Stimulated activated CD4-positive, alpha-beta T cell treated with anti-CD3 and anti-CD28 coated beads, Interleukin-2, amount 100 ng/mL, for 48 hours (primary cell): ENCODE data around the gene CDH6.
"Not testable (repeated sequence)": the region's sequence is repeated elsewhere in the genome, so short reads cannot be mapped to it uniquely, and the experiment has no call there.

ENCODE experiments used
- DNase-seq, 2 donors: peaks; one replicate each; pipeline ENCODE4 v3.0.0-alpha.2; 2020

Gene CDH6

GRCh38 chr5:31334061-31334860, 140.8 kb downstream of the CDH6 start:
- DNase-seq: no peak

- DNase-seq: no peak
Observed at GRCh38 chr5:31335456-31335855, 142.0 kb downstream of the CDH6 start.

GRCh38 chr5:31343946-31344345, 150.5 kb downstream of the CDH6 start:
- no peak for DNase-seq

GRCh38 chr5:31346896-31347551, 153.5 kb downstream of the CDH6 start:
- no peak for DNase-seq

- no peak for DNase-seq
Observed at GRCh38 chr5:31347552-31347905, 154.0 kb downstream of the CDH6 start.

- no peak for DNase-seq
Observed at GRCh38 chr5:31350395-31350794, 156.9 kb downstream of the CDH6 start.

- no peak for DNase-seq
Observed at GRCh38 chr5:31355337-31355736, 161.9 kb downstream of the CDH6 start.

- no peak for DNase-seq
Observed at GRCh38 chr5:31357038-31357437, 163.6 kb downstream of the CDH6 start.

GRCh38 chr5:31359839-31360238, 166.4 kb downstream of the CDH6 start:
- DNase-seq: no peak

- DNase-seq: no peak
Observed at GRCh38 chr5:31361234-31361633, 167.7 kb downstream of the CDH6 start.

GRCh38 chr5:31361704-31362528, 168.4 kb downstream of the CDH6 start:
- not testable (repeated sequence) for DNase-seq

- no peak for DNase-seq
Observed at GRCh38 chr5:31362529-31362900, 169.0 kb downstream of the CDH6 start.

- no peak for DNase-seq
Observed at GRCh38 chr5:31362931-31363568, 169.6 kb downstream of the CDH6 start.

- DNase-seq: no peak
Observed at GRCh38 chr5:31364881-31365636, 171.6 kb downstream of the CDH6 start.

- DNase-seq: no peak
Observed at GRCh38 chr5:31365776-31366175, 172.3 kb downstream of the CDH6 start.

GRCh38 chr5:31366941-31367340, 173.5 kb downstream of the CDH6 start:
- no peak for DNase-seq

GRCh38 chr5:31372124-31372523, 178.6 kb downstream of the CDH6 start:
- no peak for DNase-seq

GRCh38 chr5:31375999-31376720, 182.7 kb downstream of the CDH6 start:
- DNase-seq: no peak

- no peak for DNase-seq
Observed at GRCh38 chr5:31377274-31377946, 183.9 kb downstream of the CDH6 start.

- DNase-seq: no peak
Observed at GRCh38 chr5:31378136-31378535, 184.7 kb downstream of the CDH6 start.
